GM21381 (cell line): Measurements from ENCODE around the gene SLC16A7.
A peak's percentile ranks its signal among the peaks of the same experiment; 100 is the strongest.
"Not testable (repeated sequence)": the region's sequence is repeated elsewhere in the genome, so short reads cannot be mapped to it uniquely, and the experiment has no call there.

Experiments
- ATAC-seq: cut with Tn5 transposase; IDR thresholded peaks from one replicate; pipeline ENCODE4 v1.9.1; 2021; ENCODE audit warnings: mild to moderate bottlenecking, moderate library complexity; ENCODE audit not compliant: unreplicated experiment

Gene SLC16A7

DNA sequence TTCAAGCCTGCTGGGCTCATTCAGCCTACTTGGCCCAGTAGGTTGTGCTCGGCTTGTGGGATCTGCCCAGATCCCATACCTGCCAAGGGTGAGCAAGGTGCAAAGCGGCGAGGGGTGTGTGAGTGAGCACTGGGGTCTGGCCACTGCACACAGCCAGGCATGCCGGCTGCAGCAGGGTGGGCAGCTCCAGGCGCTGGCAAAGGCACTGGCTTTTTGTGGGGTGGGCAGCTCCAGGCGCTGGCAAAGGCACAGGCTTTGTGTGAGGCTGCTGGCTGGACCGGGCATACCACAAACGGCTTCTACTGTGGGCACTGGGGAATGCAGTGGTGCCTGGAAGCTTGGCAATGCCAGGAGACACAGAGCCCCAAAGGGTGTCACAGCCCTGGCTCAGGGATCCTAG is 137.4 kb downstream of the SLC16A7 start:
- ATAC-seq = no peak

DNA sequence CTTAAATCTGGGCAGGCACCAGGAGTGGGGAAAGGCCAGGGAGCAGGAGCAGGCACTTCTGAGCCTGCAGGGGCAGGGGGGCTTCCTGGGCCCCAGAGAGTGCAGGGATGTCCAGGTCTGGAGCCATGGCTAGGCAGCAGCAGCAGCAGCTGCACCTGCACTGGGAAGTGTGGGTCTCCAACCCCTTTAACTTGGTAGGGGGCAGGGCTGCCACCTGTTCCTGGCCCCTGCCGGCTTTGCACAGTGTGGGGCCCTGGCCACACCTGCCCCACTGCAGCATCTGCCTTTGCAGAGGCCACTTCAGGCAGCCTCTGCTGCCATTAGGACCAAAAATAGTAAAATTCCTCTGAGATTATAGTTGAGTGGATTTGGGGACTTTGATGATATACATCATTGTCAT is 138.5 kb downstream of the SLC16A7 start:
- ATAC-seq = no peak

DNA sequence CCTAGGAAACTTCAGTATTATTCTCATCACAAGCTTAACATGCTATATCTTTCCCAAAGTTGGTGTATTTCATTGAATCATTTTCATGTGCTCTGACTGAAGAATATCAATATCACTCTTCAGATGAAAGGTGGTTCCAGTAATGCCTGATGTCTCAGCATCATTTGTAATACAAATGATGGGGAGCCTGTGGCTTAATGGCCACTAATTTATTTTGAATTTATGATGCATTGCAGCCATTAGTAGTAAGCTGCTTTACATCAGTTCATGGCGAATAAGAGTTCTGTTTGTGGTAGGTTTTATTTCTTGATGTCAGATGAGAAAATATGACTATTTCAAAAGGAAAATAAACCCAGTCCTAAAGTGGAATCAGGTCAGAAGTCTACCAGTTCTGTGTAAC is 139.4 kb downstream of the SLC16A7 start:
- no peak for ATAC-seq

DNA sequence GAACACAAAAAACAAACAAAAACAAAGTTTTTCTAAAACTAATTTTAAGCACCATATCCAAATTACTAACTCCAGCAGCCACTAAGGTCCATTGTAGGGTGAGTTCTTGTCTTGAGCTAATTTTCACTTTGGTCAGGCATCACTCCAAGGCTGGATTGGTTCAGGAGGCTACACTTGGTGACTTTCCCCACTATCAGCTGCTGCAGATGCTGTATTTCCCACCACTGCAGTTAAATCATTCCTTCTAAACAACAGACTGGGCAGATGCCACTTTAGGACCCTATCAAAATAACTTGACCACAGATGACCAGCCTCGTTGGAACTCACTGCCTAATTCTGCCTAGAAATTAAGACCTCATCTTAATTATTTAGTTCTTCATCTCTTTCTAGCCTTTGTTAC is 140.5 kb downstream of the SLC16A7 start:
- ATAC-seq = no peak

DNA sequence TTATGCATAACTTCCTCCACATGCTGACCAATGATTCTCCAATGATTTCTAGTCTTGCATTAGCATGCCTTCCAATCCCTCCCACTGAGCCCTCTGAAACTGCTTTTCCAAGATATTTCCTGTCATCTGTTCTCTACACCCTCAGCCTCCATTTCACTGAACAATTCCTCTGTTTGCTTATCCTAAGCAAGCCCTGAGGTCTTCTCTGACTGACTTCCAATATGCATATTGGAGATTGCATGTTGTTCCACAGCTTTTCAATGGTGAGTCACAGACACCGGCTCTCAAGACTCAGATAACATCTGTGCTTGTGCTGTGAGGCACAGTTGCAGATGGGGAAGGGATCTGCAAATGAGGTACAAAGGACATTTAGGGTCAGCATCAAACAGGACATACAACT is 141.0 kb downstream of the SLC16A7 start:
- no peak for ATAC-seq

DNA sequence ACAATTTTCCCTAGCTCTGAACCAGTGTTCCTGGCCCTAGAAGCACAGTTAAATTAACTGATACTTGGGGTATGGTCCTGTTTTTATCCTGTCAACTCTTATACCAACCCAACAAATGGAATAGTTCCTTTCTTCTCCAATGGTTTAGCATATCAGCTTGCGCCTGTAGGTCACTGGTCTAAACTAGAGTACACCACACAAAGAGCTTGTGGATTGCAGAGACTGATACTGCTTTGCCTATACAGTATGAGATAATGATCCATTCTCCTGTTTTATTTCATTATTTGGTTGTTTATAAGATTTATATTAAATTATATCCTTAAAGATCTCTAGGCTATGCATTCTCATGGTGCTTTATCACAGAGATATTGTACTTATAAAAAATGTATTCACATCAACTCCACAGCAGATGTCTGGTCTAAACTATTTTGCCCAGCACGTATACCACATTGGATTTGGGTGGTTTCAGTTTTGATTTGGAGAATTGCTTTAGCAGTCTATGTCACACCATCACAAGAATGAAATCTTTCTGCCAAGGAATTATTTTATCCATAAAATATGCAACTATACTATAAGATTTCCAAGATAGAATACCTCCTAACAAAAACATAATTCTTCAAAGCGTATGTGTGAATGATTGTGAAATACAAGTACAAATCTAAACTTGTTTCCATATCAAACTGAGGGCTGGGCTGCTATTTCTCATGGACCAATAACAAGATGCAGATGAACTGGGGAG is 142.1 kb downstream of the SLC16A7 start:
- no peak for ATAC-seq

DNA sequence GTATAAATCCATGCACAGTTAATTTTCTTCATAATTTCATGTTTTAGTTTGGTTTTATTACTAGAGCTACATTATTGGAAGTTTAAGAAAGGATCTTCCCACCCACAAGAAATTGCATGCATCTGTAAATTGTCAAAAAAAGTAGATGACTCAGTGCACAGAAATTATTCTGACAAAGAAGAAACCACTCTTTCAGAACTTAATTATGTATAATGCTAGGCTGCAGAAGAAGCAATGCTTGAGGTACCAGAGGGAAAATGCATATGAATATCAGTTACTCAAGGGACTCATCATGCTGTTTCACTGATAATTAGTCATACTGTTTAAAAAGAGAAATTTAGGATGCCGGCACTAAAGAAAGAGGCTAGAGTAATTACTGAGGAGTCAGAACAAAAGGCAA is 147.0 kb downstream of the SLC16A7 start:
- ATAC-seq = no peak

DNA sequence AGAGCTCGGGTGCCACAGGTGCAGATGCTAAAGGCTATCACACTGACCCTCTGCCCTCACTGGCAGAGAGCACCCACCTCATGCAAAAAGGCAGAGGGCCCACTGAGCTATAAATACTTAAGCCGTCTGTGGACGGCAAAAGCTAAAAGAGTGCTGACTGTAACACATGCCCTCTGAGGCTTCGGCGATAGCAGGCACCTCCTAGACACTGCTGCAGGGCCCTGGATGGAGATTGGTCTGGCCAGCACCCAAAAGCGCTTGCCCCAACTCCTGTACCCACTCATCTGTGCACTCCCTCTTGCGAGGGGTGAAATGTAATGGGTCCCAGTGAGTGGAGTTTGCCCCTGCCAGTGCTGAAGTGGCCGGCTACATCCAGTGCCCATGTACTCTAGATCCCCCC is 148.7 kb downstream of the SLC16A7 start:
- no peak for ATAC-seq

DNA sequence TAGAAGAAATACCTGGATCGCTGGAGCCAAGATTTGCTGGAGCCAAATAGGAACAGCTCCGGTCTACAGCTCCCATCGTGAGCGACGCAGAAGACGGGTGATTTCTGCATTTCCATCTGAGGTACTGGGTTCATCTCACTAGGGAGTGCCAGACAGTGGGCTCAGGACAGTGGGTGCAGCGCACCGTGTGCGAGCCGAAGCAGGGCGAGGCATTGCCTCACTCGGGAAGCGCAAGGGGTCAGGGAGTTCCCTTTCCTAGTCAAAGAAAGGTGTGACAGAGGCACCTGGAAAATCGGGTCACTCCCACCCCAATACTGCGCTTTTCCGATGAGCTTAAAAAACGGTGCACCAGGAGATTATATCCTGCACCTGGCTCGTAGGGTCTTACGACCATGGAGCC is 155.3 kb downstream of the SLC16A7 start:
- not testable (repeated sequence) for ATAC-seq

DNA sequence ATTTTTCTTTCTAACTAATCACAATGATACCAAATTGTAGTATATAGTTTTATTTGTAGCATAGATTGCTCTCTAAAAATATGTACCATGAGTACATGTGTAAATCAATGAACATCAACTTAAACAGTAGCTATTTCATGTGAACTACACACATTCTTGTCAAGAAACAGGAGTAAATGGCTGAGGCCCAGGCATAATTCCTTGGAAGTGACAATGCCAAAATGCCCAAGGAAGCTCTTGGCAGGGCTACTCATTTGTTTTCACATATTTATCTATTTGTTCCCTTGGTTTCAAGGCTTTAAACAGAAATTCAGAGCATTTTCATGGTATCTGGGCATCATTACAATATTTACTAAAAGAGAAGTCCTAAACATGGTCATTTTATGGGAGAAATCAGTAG is 165.7 kb downstream of the SLC16A7 start:
- no peak for ATAC-seq

DNA sequence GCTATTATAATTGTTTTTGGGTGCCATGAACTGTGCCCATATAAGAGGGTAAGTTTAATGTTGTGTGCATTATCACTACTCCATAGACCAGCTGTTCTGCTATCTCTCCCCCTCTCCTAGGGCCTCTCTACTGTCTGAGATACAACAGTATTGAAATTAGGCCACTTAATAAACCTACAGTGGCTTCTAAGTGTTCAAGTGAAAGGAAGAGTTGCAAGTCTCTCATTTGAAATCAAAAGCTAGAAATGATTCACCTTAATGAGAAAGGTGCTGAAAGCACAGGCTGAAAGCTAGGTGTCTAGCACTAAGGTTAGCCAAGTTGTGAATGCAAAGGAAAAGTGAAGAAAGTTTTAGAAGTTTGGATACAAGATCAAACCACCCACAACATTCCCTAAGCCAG is 168.0 kb downstream of the SLC16A7 start:
- ATAC-seq = peak; percentile 57

DNA sequence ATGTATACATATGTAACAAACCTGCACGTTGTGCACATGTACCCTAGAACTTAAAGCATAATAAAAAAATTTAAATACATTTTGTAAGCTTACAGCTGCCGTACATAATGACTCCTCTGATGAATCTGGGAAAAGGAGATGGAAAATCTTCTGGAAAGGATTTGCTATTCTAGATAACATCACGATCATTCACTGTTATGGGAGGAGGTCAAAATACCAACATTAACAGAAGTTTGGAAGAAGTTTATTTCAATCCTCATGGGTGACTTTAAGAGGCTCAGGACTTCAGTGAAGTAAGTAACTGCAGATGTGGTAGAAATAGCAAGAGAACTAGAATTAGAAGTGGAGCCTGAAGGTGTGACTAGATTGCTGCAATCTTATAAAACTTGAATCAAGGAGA is 172.2 kb downstream of the SLC16A7 start:
- ATAC-seq = no peak

DNA sequence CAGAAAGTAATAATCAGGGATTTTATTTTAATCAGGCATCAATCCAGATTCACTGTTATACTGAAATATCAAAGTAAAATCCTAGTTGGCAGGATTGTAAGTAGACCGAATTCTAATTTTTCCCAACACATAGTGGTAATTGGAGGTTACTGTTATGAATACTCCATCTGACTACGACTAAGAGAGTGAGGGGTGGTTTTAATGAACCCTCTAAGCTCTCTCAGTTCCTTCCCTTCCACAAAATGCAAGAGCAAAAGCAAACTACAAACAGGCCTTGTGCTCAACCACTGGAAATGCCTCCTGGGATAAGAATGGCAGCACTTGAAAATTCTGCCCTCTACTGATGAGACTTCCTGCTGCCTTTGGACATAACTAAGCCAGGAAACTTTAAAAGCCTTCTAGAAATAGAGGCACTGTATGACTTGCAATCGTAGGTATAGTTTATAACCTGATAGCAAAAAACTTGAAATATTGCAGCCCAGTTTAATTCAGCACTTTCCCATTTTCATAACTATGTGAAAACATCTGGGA is 184.8 kb downstream of the SLC16A7 start:
- ATAC-seq = no peak

DNA sequence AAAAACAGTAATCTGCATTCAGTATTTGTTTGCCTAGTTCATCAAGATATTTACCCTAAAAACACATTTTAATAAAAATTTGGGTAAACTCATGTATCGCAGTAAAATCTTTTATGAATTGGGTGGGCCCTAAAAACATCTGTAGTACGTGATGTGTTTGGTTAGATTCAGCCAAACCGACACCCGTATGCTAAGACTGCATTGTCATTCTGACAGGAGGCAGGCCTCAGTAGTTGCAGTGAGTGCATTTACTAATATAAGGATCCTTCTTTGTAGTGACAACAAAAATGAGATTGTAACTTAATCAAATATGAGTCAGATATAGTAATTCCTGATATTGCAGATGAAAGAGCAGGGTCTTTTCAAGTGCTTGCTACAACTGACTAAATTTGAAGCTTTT is 191.8 kb downstream of the SLC16A7 start:
- no peak for ATAC-seq

DNA sequence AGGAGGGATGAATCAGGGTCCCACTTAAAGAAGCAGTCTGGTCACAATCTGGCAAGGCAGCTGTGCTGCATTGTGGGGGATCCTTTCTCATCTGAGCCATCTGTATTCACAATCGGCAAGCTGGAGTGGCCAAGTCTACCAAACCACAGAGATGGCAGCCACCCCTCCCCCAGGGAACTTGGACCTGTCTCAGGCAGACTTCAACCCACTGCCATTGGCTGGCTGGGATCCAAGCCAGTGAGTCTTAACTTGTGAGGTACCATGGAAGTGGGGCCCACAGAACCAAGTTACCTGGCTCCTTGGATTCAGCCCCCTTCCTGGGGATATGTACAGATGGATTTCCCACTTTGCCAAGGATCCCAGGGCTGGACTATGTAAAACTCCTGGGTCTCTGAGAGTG is 196.8 kb downstream of the SLC16A7 start:
- no peak for ATAC-seq

DNA sequence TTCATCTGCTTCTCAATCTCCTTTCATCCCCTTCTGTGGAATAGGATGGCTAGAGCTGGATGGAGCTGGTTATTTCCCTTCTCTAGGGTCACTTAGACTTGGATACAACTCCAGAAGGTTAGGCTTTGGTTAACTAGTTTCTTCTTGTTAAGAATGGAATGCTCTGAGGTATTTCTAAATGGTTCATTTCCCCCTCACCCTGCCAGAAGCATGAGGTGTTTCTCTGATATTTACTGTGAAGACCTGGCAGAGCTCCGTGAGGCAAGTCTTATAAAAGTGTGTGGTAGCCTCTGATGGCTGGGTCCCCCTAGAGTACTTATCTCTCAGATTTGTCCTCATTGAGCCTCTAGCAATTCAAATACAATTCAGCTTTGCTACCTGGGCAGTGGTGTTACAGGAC is 207.9 kb downstream of the SLC16A7 start:
- no peak for ATAC-seq

DNA sequence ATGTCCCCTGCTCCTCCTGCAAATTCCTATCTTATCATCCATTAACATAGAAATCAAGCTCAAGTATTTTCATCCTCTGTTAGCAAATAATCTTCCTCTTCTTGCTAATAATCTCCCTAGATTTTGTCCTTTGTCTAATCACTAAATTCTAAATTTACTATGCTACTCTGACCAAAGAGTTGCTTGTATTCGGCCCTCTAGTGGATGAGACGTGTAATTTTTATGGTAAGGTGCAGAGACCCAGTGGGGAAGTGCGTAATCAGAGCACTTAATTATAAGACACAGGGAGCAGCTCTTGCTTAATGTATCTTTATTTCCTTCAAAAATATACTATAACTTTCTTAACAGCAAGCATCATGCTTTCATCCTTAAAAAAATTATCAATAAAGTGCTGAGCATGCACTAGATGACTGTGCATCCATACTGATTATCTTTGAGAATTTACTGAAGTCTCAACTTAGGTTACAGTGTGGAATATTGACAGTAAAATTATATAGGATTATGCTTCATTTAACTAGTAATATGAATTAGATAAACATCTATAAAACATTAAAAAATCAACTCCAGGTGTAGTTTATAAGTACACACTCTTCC is 212.6 kb downstream of the SLC16A7 start:
- peak; percentile 94 for ATAC-seq

DNA sequence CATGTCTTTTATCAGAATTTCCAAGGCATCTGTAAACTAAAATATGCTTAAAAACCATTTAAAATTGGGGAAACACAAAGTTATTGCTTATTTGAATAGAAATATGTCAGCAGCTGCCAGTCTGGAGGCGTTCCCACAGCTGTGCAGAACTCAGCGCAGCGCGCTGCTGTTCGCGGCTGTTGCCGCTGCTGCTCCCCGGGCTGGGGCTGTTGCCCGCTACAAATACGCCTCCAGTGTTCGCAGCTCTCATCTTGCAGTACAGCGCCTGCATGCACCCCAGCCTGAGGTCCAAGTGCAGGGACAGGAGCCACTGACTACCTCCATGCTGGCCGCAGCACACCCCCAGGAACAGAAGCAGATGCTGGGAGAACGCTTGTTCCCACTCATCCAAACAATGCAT is 216.2 kb downstream of the SLC16A7 start:
- ATAC-seq = no peak

DNA sequence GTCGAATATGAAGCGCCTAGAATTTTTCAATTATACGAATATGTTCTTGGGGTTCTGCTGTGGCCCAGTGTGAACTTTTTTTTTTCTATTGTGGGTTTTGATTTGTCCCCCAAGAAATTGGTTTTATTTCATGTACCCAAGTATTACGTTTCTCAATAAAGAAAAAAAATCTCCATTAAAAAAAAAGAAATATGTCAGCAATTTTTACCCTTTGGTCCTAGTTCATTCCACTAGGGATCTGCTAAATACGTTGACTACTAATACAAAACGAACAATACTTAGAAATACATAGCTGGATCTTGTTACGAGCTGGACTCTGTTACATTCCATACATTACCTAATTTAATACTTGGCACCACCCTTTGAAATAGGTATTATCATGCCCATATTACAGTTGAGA is 216.9 kb downstream of the SLC16A7 start:
- ATAC-seq = no peak

DNA sequence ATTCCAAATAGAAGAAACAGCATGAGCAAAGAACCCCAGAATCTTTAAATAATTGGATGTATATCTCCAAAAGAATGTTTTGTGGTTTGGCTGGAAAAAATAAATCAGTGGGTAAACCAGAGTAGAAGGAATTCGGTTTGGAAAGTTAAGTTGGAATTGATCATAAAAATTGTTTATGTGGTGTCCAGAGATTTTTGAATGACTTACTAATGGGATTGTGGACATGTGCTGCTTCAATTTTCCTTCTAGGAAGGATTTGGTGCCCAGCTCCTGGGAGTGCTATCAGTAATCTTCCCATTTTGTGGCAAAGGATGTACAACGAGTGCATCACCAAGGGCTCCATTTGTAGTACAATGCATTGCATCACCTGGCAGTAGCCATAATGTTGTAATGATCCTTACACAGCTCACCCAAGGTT is 224.8 kb downstream of the SLC16A7 start:
- ATAC-seq = no peak

DNA sequence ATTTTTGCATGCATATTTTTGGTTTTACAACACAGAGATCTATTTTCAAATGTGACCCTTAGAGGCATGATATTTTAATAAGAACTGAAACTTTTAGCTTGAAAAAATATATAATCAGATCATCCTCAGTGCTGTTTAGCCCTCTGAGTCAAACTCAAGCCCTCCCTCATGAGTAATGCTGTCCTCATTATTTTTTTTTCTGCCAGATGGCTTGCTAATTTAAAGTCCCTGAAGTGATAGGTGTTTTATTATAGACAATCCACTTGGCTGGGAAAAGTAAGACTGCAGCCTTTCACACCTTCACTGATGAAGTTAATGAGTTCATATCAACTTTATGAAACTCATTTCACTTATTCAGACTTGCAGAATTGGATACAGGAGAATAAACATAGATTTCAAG is 227.7 kb downstream of the SLC16A7 start:
- ATAC-seq = no peak

DNA sequence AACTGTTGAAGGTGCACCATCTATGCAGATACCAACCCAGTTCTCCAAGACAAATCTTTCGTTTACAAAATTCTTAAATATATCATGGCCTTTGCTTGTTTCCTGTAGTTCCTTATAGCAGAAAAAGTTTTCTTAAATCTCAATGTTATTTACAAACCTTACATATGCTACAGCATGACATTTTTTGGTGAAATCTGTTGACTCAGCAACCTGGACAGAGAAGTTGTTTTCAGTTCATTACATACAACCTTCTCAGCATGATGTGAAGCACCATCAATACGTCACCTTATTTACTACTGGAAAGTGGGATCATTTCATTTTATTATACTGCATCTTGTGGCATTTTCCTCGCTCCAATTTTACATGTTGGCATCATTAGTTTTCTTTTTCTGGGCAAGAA is 231.9 kb downstream of the SLC16A7 start:
- ATAC-seq = no peak

DNA sequence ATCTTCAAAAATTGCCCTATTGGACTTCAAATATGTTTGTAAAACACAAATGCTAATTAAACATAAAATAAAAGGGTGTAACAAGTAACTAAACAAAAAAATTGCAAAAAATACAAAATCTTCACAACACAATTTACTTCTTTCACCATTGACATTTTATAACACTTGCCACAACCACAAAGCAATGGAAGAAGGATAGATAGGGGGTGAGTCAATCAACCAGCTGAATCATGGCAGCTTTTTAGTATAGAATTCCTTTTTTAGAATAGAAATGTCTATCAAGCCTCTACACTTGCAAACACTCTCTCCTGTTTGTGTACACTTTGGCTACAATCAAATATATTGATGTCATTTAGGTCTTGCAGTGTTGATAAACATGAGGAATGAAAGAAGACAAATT is 232.7 kb downstream of the SLC16A7 start:
- ATAC-seq = no peak
